Brain pericyte (primary cell): Measurements from ENCODE around the gene SLC16A10.
"Not testable (repeated sequence)": the region's sequence is repeated elsewhere in the genome, so short reads cannot be mapped to it uniquely, and the experiment has no call there.

Source experiments
- DNase-seq: peaks from one replicate; pipeline ENCODE4 v3.0.0-alpha.2; 2012; ENCODE audit warnings: low read depth, low spot score

Gene SLC16A10

GRCh38 chr6:111087106-111087835, at the start of gene SLC16A10:
SLC16A10 (plus strand) TSS chr6:111087503; CDS start chr6:111087753, 250 bp downstream.
- DNase-seq = no peak

GRCh38 chr6:111038534-111039252, 48.6 kb upstream of the SLC16A10 start:
- no peak for DNase-seq

- DNase-seq = no peak
These were observed 45.4 kb upstream of the SLC16A10 start for GRCh38 chr6:111041917-111042316.

- DNase-seq = no peak
These were observed 40.1 kb upstream of the SLC16A10 start for GRCh38 chr6:111047244-111047643.

GRCh38 chr6:111050261-111051023, 36.9 kb upstream of the SLC16A10 start:
- DNase-seq = no peak

- no peak for DNase-seq
These were observed 35.1 kb upstream of the SLC16A10 start for GRCh38 chr6:111052171-111052570.

GRCh38 chr6:111057074-111057752, 30.1 kb upstream of the SLC16A10 start:
- DNase-seq = no peak

- no peak for DNase-seq
These were observed 25.8 kb upstream of the SLC16A10 start for GRCh38 chr6:111061508-111061907.

GRCh38 chr6:111061985-111062384, 25.3 kb upstream of the SLC16A10 start:
- DNase-seq = not testable (repeated sequence)

GRCh38 chr6:111062860-111063259, 24.4 kb upstream of the SLC16A10 start:
- not testable (repeated sequence) for DNase-seq

GRCh38 chr6:111068109-111068865, 19.0 kb upstream of the SLC16A10 start:
- DNase-seq = no peak

- no peak for DNase-seq
These were observed 18.5 kb upstream of the SLC16A10 start for GRCh38 chr6:111068866-111069234.

- no peak for DNase-seq
These were observed 17.8 kb upstream of the SLC16A10 start for GRCh38 chr6:111069382-111070104.

- DNase-seq = no peak
These were observed 16.9 kb upstream of the SLC16A10 start for GRCh38 chr6:111070105-111071005.

GRCh38 chr6:111072801-111073360, 14.4 kb upstream of the SLC16A10 start:
- DNase-seq = no peak

GRCh38 chr6:111074311-111074710, 13.0 kb upstream of the SLC16A10 start:
- no peak for DNase-seq

GRCh38 chr6:111076024-111076695, 11.1 kb upstream of the SLC16A10 start:
- no peak for DNase-seq

- no peak for DNase-seq
These were observed 6.6 kb upstream of the SLC16A10 start for GRCh38 chr6:111080698-111081097.
